ACC112 (cell line): ENCODE measurements around the gene CST4.
"Not testable (repeated sequence)": the region's sequence is repeated elsewhere in the genome, so short reads cannot be mapped to it uniquely, and the experiment has no call there.

Source experiments
- H2AFZ ChIP-seq: fragments of 200-600 bp; sonication (generic); one replicate; pipeline ENCODE4 v1.6.0; 2017; ENCODE audit warnings: antibody characterized with exemption, low read length; ENCODE audit not compliant: unreplicated experiment
- H3K27ac ChIP-seq: fragments of 200-600 bp; sonication (generic); 2 replicates; pipeline ENCODE4 v1.5.1; 2014; ENCODE audit warnings: low read depth, mild to moderate bottlenecking, antibody characterized with exemption, low read length, moderate library complexity
- H3K27me3 ChIP-seq: fragments of 200-600 bp; sonication (generic); 2 replicates; pipeline ENCODE4 v1.6.1; 2014; ENCODE audit warnings: mild to moderate bottlenecking, antibody characterized with exemption, low read length, moderate library complexity, mixed read lengths; ENCODE audit not compliant: insufficient read depth
- H3K36me3 ChIP-seq: fragments of 200-600 bp; sonication (generic); 2 replicates; pipeline ENCODE4 v1.6.1; 2016; ENCODE audit warnings: mild to moderate bottlenecking, antibody characterized with exemption, low read length, moderate library complexity, mixed read lengths; ENCODE audit not compliant: insufficient read depth
- H3K4me1 ChIP-seq: fragments of 200-600 bp; sonication (generic); one replicate; pipeline ENCODE4 v1.6.1; 2016; ENCODE audit warnings: low read length, mixed read lengths; ENCODE audit not compliant: insufficient read depth, unreplicated experiment, control insufficient read depth
- H3K4me3 ChIP-seq: fragments of 200-600 bp; sonication (generic); 2 replicates; pipeline ENCODE4 v1.5.1; 2014; ENCODE audit warnings: mild to moderate bottlenecking, low read depth, low read length
- H3K79me2 ChIP-seq: fragments of 200-600 bp; sonication (generic); one replicate; pipeline ENCODE4 v1.6.0; 2016; ENCODE audit warnings: low read length; ENCODE audit not compliant: control insufficient read depth, unreplicated experiment, insufficient read depth

Gene CST4, protein sequence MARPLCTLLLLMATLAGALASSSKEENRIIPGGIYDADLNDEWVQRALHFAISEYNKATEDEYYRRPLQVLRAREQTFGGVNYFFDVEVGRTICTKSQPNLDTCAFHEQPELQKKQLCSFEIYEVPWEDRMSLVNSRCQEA

GRCh38 chr20:23688684-23689398, at the start of gene CST4:
CST4 (minus strand) TSS chr20:23689038; CDS start chr20:23688969, 69 bp downstream.
- H3K79me2 ChIP-seq, H3K4me3 ChIP-seq, H2AFZ ChIP-seq, H3K27me3 ChIP-seq, H3K36me3 ChIP-seq, H3K27ac ChIP-seq: not testable (repeated sequence)
- peaks cover 25% of the 10 kb centered on the region for H3K4me1 ChIP-seq

DNA sequence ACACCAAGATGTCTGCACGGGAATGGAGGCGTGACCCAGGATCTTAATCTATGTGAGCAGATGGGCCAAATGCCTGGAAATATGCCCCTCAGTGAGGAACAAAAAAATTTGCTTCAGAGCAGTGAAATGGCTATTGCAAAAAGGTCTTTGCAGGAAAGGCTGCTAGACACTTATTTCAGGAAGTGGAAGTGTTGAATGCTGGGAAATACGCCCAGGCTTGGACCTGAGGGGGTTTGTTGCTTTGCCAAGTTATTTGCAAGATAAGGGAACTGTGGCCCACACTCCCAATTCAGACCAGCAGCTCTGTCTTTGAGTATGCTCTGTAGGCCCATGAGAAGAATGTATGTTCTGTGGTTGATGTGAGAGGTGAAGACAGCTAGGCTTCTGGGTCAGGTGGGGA, 46.6 kb upstream of the CST4 start:
- H3K36me3 ChIP-seq, H2AFZ ChIP-seq, H3K27me3 ChIP-seq, H3K27ac ChIP-seq, H3K4me3 ChIP-seq, H3K4me1 ChIP-seq, H3K79me2 ChIP-seq: not testable (repeated sequence)

GRCh38 chr20:23734949-23735348, 46.1 kb upstream of the CST4 start:
- H2AFZ ChIP-seq, H3K4me1 ChIP-seq, H3K27me3 ChIP-seq, H3K27ac ChIP-seq, H3K79me2 ChIP-seq, H3K4me3 ChIP-seq, H3K36me3 ChIP-seq: not testable (repeated sequence)

GRCh38 chr20:23734440-23734839, 45.6 kb upstream of the CST4 start:
- not testable (repeated sequence) for H3K36me3 ChIP-seq, H3K27ac ChIP-seq, H3K4me3 ChIP-seq, H3K4me1 ChIP-seq, H3K27me3 ChIP-seq, H3K79me2 ChIP-seq, H2AFZ ChIP-seq

DNA sequence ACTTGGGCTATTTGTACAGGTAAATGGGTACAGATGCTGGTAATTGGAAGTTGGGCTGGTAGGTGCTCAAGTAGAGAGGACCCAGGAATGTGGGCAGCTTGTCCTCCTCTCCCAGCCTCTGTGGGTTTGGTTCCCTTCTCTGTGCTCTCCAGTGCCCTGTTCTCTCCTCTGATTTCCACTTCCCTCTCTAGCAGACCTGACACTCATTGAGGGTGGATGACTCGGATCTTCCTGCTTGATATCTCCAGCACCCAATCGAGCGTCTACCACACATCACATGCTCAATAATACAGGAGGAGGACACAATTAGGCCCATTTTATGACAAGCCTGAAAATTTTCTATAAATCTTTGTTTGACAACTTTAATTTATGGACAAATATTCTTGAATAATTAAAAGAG, 38.2 kb upstream of the CST4 start:
- Histone ChIP-seq H3K27me3 (peaks cover 4% of the 10 kb centered on the region; the same call in 1 of the 2 replicates), H3K4me3 (no peak overlapping the region), H3K36me3 (no peaks in the 10 kb centered on the region), H3K4me1 (no peaks in the 10 kb centered on the region), H3K27ac (no peak overlapping the region), H3K79me2 (no peaks in the 10 kb centered on the region), H2AFZ (no peak overlapping the region)

GRCh38 chr20:23725102-23725501, 36.3 kb upstream of the CST4 start:
- H2AFZ ChIP-seq = no peak overlapping the region
- H3K79me2 ChIP-seq = no peaks in the 10 kb centered on the region
- H3K27ac ChIP-seq = no peak overlapping the region
- H3K4me1 ChIP-seq = no peaks in the 10 kb centered on the region
- H3K36me3 ChIP-seq = no peaks in the 10 kb centered on the region
- H3K27me3 ChIP-seq = peaks cover 10% of the 10 kb centered on the region; the same call in 1 of the 2 replicates
- no peak overlapping the region for H3K4me3 ChIP-seq

DNA sequence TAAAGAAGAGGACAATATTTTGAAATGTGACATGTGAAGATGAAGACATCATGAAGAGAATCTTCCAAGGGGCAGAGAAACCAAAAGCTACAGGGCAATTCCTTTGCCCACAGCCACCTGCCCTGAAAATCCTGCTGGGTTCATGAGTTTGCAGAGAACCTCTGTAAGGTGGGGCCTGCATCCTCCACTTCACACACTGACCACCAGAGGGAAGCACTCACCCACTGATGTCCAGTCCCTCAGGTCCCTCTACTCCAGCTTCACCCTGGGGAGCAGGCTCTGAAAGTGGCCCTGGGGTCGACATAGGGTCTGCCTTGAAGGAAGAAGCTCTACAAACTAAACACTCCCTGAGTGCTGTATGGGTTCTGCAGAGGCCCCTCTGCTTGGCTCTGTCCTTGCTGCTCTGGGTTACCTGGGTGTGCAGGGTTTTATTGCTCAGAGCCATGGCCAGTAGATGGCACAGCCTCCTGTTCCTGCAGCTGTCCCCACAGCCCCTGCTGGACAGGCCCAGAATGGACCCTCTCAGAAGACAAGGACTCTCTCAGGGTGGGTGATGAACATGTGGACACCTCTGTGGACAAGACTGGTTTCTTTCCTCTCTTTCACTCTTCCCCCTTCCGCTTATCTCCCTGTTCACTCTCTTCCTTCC, 34.9 kb upstream of the CST4 start:
- H3K79me2 ChIP-seq, H2AFZ ChIP-seq, H3K36me3 ChIP-seq, H3K4me3 ChIP-seq, H3K4me1 ChIP-seq, H3K27ac ChIP-seq, H3K27me3 ChIP-seq: not testable (repeated sequence)

DNA sequence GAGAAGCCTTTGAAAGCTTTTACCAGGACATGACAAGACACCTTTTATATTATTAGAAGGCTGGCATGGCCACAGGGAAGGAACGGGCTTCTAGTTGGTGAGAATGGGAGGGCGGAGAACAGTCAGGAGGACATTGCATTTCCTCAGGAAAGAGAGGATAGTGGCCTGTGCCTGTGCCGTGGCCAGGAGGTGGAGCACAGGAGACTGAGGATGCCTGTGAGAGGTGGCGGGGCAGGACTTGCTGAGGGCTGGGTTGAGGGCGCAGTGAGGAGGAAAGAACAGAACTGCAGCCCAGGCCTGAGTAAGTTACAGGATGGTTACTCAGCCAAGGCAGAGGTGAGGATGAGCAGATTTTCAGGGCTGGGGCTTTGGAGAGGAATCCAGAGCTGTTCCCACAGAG, 34.0 kb upstream of the CST4 start:
- not testable (repeated sequence) for H3K4me3 ChIP-seq, H3K36me3 ChIP-seq, H3K4me1 ChIP-seq, H2AFZ ChIP-seq, H3K27ac ChIP-seq, H3K79me2 ChIP-seq
- H3K27me3 ChIP-seq = peaks cover 11% of the 10 kb centered on the region; the same call in 1 of the 2 replicates

DNA sequence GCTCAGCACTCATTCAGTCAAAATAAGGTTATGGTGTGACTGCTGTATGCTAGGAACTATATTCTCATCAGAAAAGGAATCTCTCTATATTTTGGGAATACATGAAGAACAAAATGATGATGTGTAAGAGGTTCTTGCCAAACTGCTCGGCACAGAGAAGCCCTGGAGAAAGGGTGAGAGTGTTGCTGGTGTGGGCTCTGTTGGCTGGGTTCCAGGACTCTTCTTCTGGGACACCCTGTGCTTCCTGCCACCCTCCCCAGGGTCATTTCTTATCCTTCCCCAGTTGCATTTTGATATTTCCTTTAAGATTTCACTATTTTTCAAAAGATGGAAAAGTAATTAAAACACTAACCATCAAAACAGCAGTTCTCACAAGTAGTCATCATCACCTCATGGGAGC, 33.1 kb upstream of the CST4 start:
- no peaks in the 10 kb centered on the region for H3K36me3 ChIP-seq
- no peak overlapping the region for H3K4me3 ChIP-seq
- no peaks in the 10 kb centered on the region for H3K79me2 ChIP-seq
- peaks cover 20% of the 10 kb centered on the region for H3K27me3 ChIP-seq
- H3K27ac ChIP-seq = no peak overlapping the region
- H3K4me1 ChIP-seq = no peaks in the 10 kb centered on the region
- H2AFZ ChIP-seq = no peak overlapping the region

DNA sequence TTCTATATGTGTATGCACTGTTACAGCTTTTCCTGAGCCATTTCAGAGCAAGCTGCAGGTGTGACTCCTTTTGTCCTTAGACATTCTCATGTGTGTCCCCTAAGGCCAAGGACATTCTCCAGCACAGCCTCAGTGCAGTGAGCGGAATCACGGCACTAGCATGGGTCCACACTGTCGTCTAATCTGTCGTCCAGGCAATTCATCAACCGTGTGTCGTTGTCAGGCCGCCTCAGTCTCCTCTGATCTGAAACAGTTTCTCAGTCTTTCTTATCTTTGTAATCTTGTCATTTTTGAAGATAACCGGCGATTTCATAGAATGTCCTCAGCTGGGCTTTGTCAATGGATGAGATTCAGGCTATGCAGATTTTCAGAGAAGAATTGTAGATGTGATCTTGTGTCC, 30.5 kb upstream of the CST4 start:
- H3K4me1 ChIP-seq, H2AFZ ChIP-seq, H3K27ac ChIP-seq, H3K4me3 ChIP-seq, H3K36me3 ChIP-seq, H3K79me2 ChIP-seq: not testable (repeated sequence)
- H3K27me3 ChIP-seq = peaks cover 24% of the 10 kb centered on the region

DNA sequence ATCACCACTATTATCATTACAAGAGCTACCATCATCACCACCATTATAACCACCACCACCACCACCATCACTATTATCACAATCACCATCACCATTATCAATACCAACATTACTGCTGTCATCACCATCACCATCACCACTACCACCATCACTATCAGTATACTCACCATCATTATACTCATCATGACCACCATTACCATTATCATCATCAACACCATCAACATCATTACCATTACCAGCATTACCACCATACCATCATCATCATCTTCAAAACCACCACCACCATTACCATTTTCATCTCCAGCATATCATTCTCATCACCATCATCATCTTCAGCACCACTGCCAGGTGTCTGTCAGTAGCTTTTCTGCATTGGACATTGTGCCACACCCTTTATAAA, 22.9 kb upstream of the CST4 start:
- H3K27ac ChIP-seq, H3K36me3 ChIP-seq, H2AFZ ChIP-seq, H3K4me3 ChIP-seq, H3K4me1 ChIP-seq, H3K79me2 ChIP-seq: not testable (repeated sequence)
- H3K27me3 ChIP-seq = peaks cover 44% of the 10 kb centered on the region
